Spleen (tissue), 13 donors: ENCODE results near the gene ZMAT3. TPM values are rescaled to one million over a fixed set of nuclear protein-coding genes. Genes with fewer than 3 reads are reported as not detected.
"Not testable (repeated sequence)": the region's sequence is repeated elsewhere in the genome, so short reads cannot be mapped to it uniquely, and the experiment has no call there.

Source experiments
- DNase-seq: peaks from one replicate; pipeline ENCODE4 v3.0.0-alpha.2; 2020
- H3K27ac ChIP-seq, 8 donors: fragments of 200-600 bp; sonication (generic) in 7 of 8; 1 replicate in 4 of 8; 2 replicates in 4 of 8; pipeline versions ENCODE4 v1.5.0 to v1.8.0; 2016 to 2021; ENCODE audit warnings: inconsistent platforms in 4 of 8, mild to moderate bottlenecking in 4 of 8, moderate library complexity in 1 of 8
- H3K27me3 ChIP-seq, 7 donors: fragments of 200-600 bp; sonication (generic) in 6 of 7; replicated peaks in 1 of 7; 1 replicate in 4 of 7; 2 replicates in 3 of 7; pipeline versions ENCODE4 v1.5.0 to v1.8.0; 2016 to 2021; ENCODE audit warnings: inconsistent platforms in 3 of 7, mild to moderate bottlenecking in 1 of 7
- H3K36me3 ChIP-seq, 6 donors: fragments of 200-600 bp; sonication (generic) in 5 of 6; 1 replicate in 4 of 6; 2 replicates in 2 of 6; pipeline versions ENCODE4 v1.5.0 to v1.8.0; 2016 to 2021; ENCODE audit warnings: inconsistent platforms in 2 of 6
- H3K4me1 ChIP-seq, 6 donors: fragments of 200-600 bp; sonication (generic) in 5 of 6; 1 replicate in 3 of 6; 2 replicates in 3 of 6; pipeline versions ENCODE4 v1.5.0 to v1.8.0; 2016 to 2021; ENCODE audit warnings: inconsistent platforms in 3 of 6
- H3K4me3 ChIP-seq, 8 donors: fragments of 200-600 bp; sonication (generic) in 7 of 8; 1 replicate in 4 of 8; 2 replicates in 4 of 8; pipeline versions ENCODE4 v1.5.0 to v1.8.0; 2016 to 2021; ENCODE audit warnings: inconsistent platforms in 4 of 8, mild to moderate bottlenecking in 4 of 8, moderate library complexity in 2 of 8
- H3K9me3 ChIP-seq, 8 donors: fragments of 200-600 bp; sonication (generic) in 7 of 8; 1 replicate in 4 of 8; 2 replicates in 4 of 8; pipeline versions ENCODE4 v1.5.0 to v1.8.0; 2016 to 2021; ENCODE audit warnings: inconsistent platforms in 4 of 8
- POLR2A ChIP-seq, 3 donors: fragments of 450-650 bp; IDR thresholded peaks; one replicate each; pipeline ENCODE4 v1.5.1; 2017; ENCODE audit warnings: antibody characterized with exemption in 3 of 3, mild to moderate bottlenecking in 1 of 3
- POLR2AphosphoS5 ChIP-seq, 3 donors: sonication (generic); formaldehyde crosslinking; IDR thresholded peaks; one replicate each; pipeline ENCODE4 v1.5.1; 2017; ENCODE audit warnings: antibody characterized with exemption in 3 of 3
- WGBS, 5 donors: extraction: QIAGEN DNeasy Blood & Tissue Kit in 3 of 5; methylation state at CpG; one replicate each; pipeline versions ENCODE4 v1.1.5 to v1.1.7; 2013 to 2018; 5-methylcytosine and 5-hydroxymethylcytosine counted together
- intact Hi-C: fragments of 100-400 bp; cut with DNase I; formaldehyde crosslinking; loops from one replicate; pipeline ENCODE4 v1.15.0; 2023; ENCODE audit warnings: low total_unique reads
- long read RNA-seq, 2 donors: transcript quantifications; one replicate each; lab custom pipeline, GENCODE V29; 2026
- polyA plus RNA-seq, 3 donors: library from polyadenylated mRNA; stranded (reverse); fragments of 200-250 nt; gene quantifications; one replicate each; pipeline ENCODE4 v1.2.1, GENCODE V29; 2013
- total RNA-seq, 7 donors: library from RNA; depleted of rRNA in 3 of 7; stranded (reverse); fragments of >200 nt in 3 of 7; fragmentation: NEBNext Ultra II Directional in 4 of 7; extraction: Animal tissue kit (Norgen Biotek cat#: 25700) in 4 of 7; gene quantifications; one replicate each; pipeline versions ENCODE4 v1.1.0 to v1.2.1, GENCODE V29; 2016 to 2021
- TF ChIP-seq, protein P1 (sequence below), 11 experiments: fragments of 200-600 bp in 7 of 11; fragments of 450-650 bp in 4 of 11; sonication (generic) in 4 of 11; IDR thresholded peaks in 8 of 11; conservative IDR thresholded peaks in 3 of 11; 1 replicate in 7 of 11; 2 replicates in 4 of 11; pipeline versions ENCODE4 v1.4.0 to v1.8.0; 2016 to 2021; ENCODE audit warnings: antibody characterized with exemption in 11 of 11, inconsistent platforms in 4 of 11, mild to moderate bottlenecking in 1 of 11
- donor health status: healthy with polysubstance abuse.
- donor health status: DM: no; HTN: no; CAD: no; lungs with moderate emphysema.
- donor health status: DM: no; HTN: no; CAD: no.
- donor health status: Bipolar disorder and iron deficiency.
- donor health status: healthy.
- donor health status: DM: no; HTN: no; CAD: no.
- donor health status: DM: yes; HTN: yes; CAD: no.

Gene ZMAT3, protein sequence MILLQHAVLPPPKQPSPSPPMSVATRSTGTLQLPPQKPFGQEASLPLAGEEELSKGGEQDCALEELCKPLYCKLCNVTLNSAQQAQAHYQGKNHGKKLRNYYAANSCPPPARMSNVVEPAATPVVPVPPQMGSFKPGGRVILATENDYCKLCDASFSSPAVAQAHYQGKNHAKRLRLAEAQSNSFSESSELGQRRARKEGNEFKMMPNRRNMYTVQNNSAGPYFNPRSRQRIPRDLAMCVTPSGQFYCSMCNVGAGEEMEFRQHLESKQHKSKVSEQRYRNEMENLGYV
- total RNA-seq, result 10 to 100 TPM; 15.4 to 29.7 (median 20.3) TPM
- polyA plus RNA-seq, result 1 to 10 TPM; 2.1 to 3.5 (median 3.0) TPM
- long read RNA-seq, donor 1, partial matches to known transcripts, result 7 of 7 reads
- long read RNA-seq, donor 1, other reads (novel, unspliced or antisense), result 0 of 7 reads
- long read RNA-seq, donor 2, result 0 reads

DNA sequence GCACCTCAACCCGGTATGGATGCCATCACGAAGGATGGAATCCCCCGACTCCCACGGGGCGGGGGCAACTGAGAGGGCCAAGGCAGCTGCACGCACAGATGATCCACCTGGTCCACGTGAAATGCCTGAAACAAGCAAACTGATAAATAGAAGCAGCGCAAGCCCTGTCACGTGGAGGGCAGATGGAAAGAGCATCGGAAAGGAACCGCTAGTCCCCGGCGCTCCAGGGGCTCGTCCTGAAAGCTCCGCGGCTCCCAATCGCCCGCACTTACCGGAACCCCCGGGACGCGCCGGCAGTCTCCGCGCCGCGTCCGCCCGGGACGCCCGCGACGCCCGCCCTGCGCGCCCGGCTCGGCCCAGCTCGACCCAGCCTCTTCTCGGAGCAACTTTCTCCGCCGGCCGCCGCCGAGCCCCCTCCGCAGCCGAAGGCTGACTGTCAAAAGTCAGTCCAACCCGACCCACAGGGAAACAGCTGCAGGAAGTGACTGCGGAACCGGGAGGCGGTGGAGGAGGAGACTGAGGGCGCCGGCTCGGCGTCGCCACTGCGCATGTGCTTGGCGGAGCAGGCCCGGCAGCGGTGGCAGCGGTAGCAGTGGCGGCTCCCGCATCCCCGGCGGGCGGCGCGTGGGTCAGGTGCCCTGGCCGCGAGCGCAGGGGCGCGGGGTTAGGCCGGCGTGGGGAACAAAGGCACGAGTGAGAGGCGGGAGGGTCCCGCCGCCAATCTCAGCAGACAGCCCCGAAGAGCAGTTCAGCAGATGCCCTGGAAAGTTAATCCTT lies at the start of gene ZMAT3:
Gene ZMAT3 (minus strand): TSS at position 487 of the 777 bp plus-strand sequence. CDS start 4,057 bp downstream, outside the sequence.
- Histone ChIP-seq H3K4me3 (peak within 1 kb of the TSS; percentile 67 to 93 (median 81)), H3K27me3 (no peaks in the 10 kb centered on the region), H3K4me1 (peaks cover 7 to 54% (median 27%) of the 10 kb centered on the region in 6 donors), H3K27ac (peak within 1 kb of the TSS; percentile 84 to 97 (median 94)), H3K36me3 (peaks cover 0 to 13% (median 6%) of the 10 kb centered on the region in 6 donors), H3K9me3 (no peaks in the 10 kb centered on the region)
- TF ChIP-seq POLR2A (IDR thresholded peaks at IDR 0.05) (peak in 2 of 3 donors; percentile 39 to 72), POLR2AphosphoS5 (IDR thresholded peaks at IDR 0.05) (peak; percentile 94 to 97 (median 95))
- TF ChIP-seq, protein P1, sequence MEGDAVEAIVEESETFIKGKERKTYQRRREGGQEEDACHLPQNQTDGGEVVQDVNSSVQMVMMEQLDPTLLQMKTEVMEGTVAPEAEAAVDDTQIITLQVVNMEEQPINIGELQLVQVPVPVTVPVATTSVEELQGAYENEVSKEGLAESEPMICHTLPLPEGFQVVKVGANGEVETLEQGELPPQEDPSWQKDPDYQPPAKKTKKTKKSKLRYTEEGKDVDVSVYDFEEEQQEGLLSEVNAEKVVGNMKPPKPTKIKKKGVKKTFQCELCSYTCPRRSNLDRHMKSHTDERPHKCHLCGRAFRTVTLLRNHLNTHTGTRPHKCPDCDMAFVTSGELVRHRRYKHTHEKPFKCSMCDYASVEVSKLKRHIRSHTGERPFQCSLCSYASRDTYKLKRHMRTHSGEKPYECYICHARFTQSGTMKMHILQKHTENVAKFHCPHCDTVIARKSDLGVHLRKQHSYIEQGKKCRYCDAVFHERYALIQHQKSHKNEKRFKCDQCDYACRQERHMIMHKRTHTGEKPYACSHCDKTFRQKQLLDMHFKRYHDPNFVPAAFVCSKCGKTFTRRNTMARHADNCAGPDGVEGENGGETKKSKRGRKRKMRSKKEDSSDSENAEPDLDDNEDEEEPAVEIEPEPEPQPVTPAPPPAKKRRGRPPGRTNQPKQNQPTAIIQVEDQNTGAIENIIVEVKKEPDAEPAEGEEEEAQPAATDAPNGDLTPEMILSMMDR (IDR thresholded peaks at IDR 0.05 in 8 of 11, conservative IDR thresholded peaks at IDR 0.05 in 3 of 11), result peak in 1 of 11 experiments; percentile 8
- intact Hi-C loops, result loop anchor here (10.0 kb wide), 1 partner anchor 57 kb away; no protein-coding TSS in a partner anchor
- peak; percentile 96 for DNase-seq
- WGBS, 5 donors, result 0 to 1% (median 0%) methylated on average over 11 to 80 of the region's 80 CpGs

DNA sequence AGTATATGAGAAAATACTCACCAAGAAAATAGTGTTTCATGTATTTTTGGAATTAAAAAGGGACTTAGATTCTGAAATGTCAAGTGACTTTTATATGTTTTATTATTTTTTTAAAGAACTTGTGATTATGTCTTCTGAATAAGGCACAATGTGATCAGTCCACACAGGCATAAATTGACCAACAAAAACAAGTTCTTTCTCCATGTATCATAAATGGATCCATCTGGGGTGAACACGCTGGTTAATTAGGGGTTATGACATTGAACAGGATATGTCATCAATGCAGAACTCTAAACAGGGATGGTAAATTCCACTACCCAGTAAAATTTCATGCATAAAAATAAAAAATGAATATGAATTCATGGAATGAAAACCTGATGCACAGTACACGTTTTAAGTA lies 45.2 kb upstream of the ZMAT3 start:
- TF ChIP-seq, protein P1 (IDR thresholded peaks at IDR 0.05 in 8 of 11, conservative IDR thresholded peaks at IDR 0.05 in 3 of 11), result no peak
- TF ChIP-seq POLR2AphosphoS5 (IDR thresholded peaks at IDR 0.05), result no peak
- TF ChIP-seq POLR2A (IDR thresholded peaks at IDR 0.05), result no peak
- Histone ChIP-seq H3K9me3 (peaks cover 0 to 7% (median 0%) of the 10 kb centered on the region in 8 donors), H3K36me3 (no peaks in the 10 kb centered on the region), H3K27ac (no peak overlapping the region), H3K4me1 (no peaks in the 10 kb centered on the region), H3K27me3 (no peaks in the 10 kb centered on the region), H3K4me3 (no peak overlapping the region)
- WGBS, 5 donors, result 65 to 85% (median 74%) methylated on average over 2 of the region's 2 CpGs
- intact Hi-C loops, result no loop called here
- DNase-seq, result no peak

DNA sequence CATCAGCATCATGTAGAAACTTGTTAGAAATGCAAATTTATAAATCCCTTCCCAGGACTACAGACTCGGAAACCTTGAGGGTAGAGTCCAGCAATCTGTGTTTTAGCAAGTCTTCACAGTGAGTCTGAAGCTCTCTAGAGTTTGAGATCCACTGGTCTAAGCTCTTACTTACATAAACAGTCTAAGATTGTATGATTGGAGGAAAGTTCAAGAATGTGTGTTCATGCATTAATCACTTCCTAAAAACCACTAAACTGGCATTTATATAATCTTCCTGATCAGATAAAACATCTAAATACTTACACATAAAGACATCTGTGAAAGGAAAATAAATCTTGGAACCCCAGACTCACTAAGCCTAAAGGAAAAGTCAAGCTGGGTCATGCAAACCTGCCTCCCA lies 43.8 kb upstream of the ZMAT3 start:
- intact Hi-C loops, H3K27ac ChIP-seq, H3K36me3 ChIP-seq, DNase-seq, H3K4me3 ChIP-seq, H3K4me1 ChIP-seq, H3K9me3 ChIP-seq, H3K27me3 ChIP-seq: not testable (repeated sequence)
- 57 to 81% (median 77%) methylated on average over 1 of the region's 1 CpG for WGBS, 5 donors

DNA sequence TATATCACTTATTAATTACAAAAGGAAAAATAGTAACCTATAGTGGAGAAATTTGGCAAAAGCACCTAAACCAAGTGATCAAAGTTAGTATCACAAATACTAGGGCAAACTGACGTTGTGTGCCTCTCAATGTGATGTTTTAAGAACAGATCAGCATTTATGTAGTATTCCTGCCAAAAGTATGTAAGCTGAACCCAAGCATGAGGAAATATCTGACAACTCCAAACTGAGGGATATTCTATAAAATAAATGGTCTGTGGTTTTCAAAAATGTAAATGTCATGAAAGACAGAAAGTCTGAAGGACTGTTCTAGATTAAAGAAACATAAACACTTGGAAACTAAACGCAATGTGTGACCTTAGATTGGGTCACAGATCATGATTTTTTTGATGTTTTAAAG lies 42.3 kb upstream of the ZMAT3 start:
- DNase-seq, result no peak
- H3K27me3 ChIP-seq, result no peaks in the 10 kb centered on the region
- peaks cover 0 to 7% (median under 1%) of the 10 kb centered on the region in 8 donors for H3K9me3 ChIP-seq
- intact Hi-C loops, result no loop called here
- no peaks in the 10 kb centered on the region for H3K36me3 ChIP-seq
- WGBS, 5 donors, result 65 to 79% (median 69%) methylated on average over 2 of the region's 2 CpGs
- no peak overlapping the region for H3K4me3 ChIP-seq
- no peaks in the 10 kb centered on the region for H3K4me1 ChIP-seq
- H3K27ac ChIP-seq, result no peak overlapping the region
- TF ChIP-seq, protein P1 (IDR thresholded peaks at IDR 0.05 in 8 of 11, conservative IDR thresholded peaks at IDR 0.05 in 3 of 11), result no peak
- TF ChIP-seq POLR2A (IDR thresholded peaks at IDR 0.05) (no peak), POLR2AphosphoS5 (IDR thresholded peaks at IDR 0.05) (no peak)
